CD4-positive, alpha-beta T cell (primary cell): ENCODE measurements around the gene DUSP18. TPM values are rescaled to one million over a fixed set of nuclear protein-coding genes. Genes with fewer than 3 reads are reported as not detected.

Source experiments
- ATAC-seq: fragments of 200-7000 bp; cut with Tn5 transposase; one replicate; pipeline ENCODE4 v1.10.0; 2022; ENCODE audit warnings: mild to moderate bottlenecking; ENCODE audit not compliant: poor library complexity
- CTCF ChIA-PET: fragments of 350-600 bp; sonication (Branson Sonifier 250); formaldehyde crosslinking; loops from one replicate; lab custom pipeline; 2021; ENCODE audit warnings: antibody characterized with exemption, inconsistent platforms; lab: Charles Lee
- POLR2A ChIA-PET: fragments of 350-600 bp; sonication (Branson Sonifier 250); formaldehyde crosslinking; loops from one replicate; lab custom pipeline; 2021; ENCODE audit warnings: antibody characterized with exemption, inconsistent platforms; lab: Charles Lee
- DNase-seq, 14 experiments: peaks; one replicate each; pipeline ENCODE4 v3.0.0-alpha.2; 2013 to 2020; ENCODE audit warnings: mixed read lengths in 2 of 14
- H3K27ac ChIP-seq, 2 donors: one replicate each; pipeline versions ENCODE4 v1.5.1 to v1.7.0; 2013; ENCODE audit warnings: low read length in 2 of 2, low read depth in 1 of 2, mild to moderate bottlenecking in 1 of 2
- H3K27me3 ChIP-seq, 2 experiments: 1 replicate in 1 of 2; 2 replicates in 1 of 2; pipeline versions ENCODE4 v1.6.1 to v1.7.0; 2013; ENCODE audit warnings: low read length in 2 of 2, control low read depth in 1 of 2, mild to moderate bottlenecking in 1 of 2, moderate library complexity in 1 of 2; ENCODE audit not compliant: insufficient read depth in 2 of 2, control insufficient read depth in 1 of 2
- H3K36me3 ChIP-seq: one replicate; pipeline ENCODE4 v1.6.1; 2013; ENCODE audit warnings: low read length, control low read depth; ENCODE audit not compliant: insufficient read depth
- H3K4me1 ChIP-seq: one replicate; pipeline ENCODE4 v1.6.1; 2013; ENCODE audit warnings: low read length, control low read depth; ENCODE audit not compliant: insufficient read depth
- H3K4me3 ChIP-seq: one replicate; pipeline ENCODE4 v1.5.1; 2013; ENCODE audit warnings: mild to moderate bottlenecking, low read length, moderate library complexity
- H3K9me3 ChIP-seq, 2 experiments: 1 replicate in 1 of 2; 2 replicates in 1 of 2; pipeline versions ENCODE4 v1.6.1 to v1.7.0; 2013; ENCODE audit warnings: low read length in 2 of 2, mild to moderate bottlenecking in 2 of 2, control low read depth in 1 of 2, moderate library complexity in 1 of 2; ENCODE audit not compliant: control insufficient read depth in 1 of 2, insufficient read depth in 1 of 2
- H3K27ac Mint-ChIP-seq: one replicate; pipeline ENCODE4 v1.8.0; 2020; ENCODE audit warnings: mixed read lengths
- H3K27me3 Mint-ChIP-seq: one replicate; pipeline ENCODE4 v1.8.0; 2021; ENCODE audit warnings: mixed read lengths
- H3K36me3 Mint-ChIP-seq: one replicate; pipeline ENCODE4 v1.8.0; 2021; ENCODE audit warnings: low read depth, mixed read lengths
- H3K4me1 Mint-ChIP-seq: one replicate; pipeline ENCODE4 v1.8.0; 2021; ENCODE audit warnings: low read depth, mixed read lengths
- H3K4me3 Mint-ChIP-seq: one replicate; pipeline ENCODE4 v1.8.0; 2020; ENCODE audit warnings: mild to moderate bottlenecking, mixed read lengths
- H3K9me3 Mint-ChIP-seq: one replicate; pipeline ENCODE4 v1.8.0; 2020; ENCODE audit warnings: mixed read lengths
- intact Hi-C, 2 experiments: fragments of 100-400 bp; cut with DNase I in 1 of 2; cut with micrococcal nuclease in 1 of 2; formaldehyde crosslinking; loops; one replicate each; pipeline versions ENCODE4 v1.15.1 to v1.9.0; 2023 to 2025; cut with DNase I, micrococcal nuclease
- total RNA-seq, 174 experiments: library from RNA in 2 of 174; stranded (reverse) in 2 of 174; gene quantifications; one replicate each; pipeline ENCODE4 v1.2.3 and lab custom pipeline; 2021 to 2026
- TF ChIP-seq, protein P1 (sequence below): fragments of 200-600 bp; IDR thresholded peaks from one replicate; pipeline ENCODE4 v1.8.0; 2022; ENCODE audit warnings: antibody characterized with exemption, mild to moderate bottlenecking

Gene DUSP18
- total RNA-seq, 2 experiments from 2014 or later = 5.7 to 6.2 TPM

DNA sequence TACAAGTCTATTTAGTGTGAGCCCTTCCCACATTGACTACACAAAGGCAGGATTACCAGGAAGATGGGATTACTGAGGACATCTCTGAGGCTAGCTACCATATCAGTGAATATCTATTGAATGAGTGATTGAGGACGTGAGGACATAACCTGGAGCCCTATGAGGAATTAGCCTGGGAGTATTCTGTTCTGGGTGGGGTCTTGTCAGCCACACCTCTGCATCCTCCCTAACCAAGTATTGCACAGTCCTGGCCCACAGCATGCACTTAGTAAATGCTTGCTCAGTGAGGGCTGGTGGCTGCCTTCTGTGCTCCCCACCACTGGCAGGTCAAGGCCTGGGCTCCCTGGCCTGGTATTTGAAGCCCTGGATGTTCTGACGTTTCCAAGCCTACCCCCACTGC lies 14.8 kb downstream of the DUSP18 start:
- Mint-ChIP-seq H3K4me3 (no peak overlapping the region), H3K9me3 (no peaks in the 10 kb centered on the region), H3K27me3 (no peaks in the 10 kb centered on the region), H3K27ac (no peak overlapping the region), H3K4me1 (peaks cover 7% of the 10 kb centered on the region), H3K36me3 (no peaks in the 10 kb centered on the region)
- ChIA-PET POLR2A (no interaction called here), CTCF (no interaction called here)
- no peak overlapping the region for H3K27ac ChIP-seq
- H3K27me3 ChIP-seq = no peaks in the 10 kb centered on the region
- intact Hi-C loops = no loop called here
- no peaks in the 10 kb centered on the region for H3K36me3 ChIP-seq
- DNase-seq (no peak), ATAC-seq (no peak)
- peaks cover 10% of the 10 kb centered on the region for H3K4me1 ChIP-seq
- no peak overlapping the region for H3K4me3 ChIP-seq
- no peaks in the 10 kb centered on the region for H3K9me3 ChIP-seq
- TF ChIP-seq, protein P1, sequence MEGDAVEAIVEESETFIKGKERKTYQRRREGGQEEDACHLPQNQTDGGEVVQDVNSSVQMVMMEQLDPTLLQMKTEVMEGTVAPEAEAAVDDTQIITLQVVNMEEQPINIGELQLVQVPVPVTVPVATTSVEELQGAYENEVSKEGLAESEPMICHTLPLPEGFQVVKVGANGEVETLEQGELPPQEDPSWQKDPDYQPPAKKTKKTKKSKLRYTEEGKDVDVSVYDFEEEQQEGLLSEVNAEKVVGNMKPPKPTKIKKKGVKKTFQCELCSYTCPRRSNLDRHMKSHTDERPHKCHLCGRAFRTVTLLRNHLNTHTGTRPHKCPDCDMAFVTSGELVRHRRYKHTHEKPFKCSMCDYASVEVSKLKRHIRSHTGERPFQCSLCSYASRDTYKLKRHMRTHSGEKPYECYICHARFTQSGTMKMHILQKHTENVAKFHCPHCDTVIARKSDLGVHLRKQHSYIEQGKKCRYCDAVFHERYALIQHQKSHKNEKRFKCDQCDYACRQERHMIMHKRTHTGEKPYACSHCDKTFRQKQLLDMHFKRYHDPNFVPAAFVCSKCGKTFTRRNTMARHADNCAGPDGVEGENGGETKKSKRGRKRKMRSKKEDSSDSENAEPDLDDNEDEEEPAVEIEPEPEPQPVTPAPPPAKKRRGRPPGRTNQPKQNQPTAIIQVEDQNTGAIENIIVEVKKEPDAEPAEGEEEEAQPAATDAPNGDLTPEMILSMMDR = no peak

DNA sequence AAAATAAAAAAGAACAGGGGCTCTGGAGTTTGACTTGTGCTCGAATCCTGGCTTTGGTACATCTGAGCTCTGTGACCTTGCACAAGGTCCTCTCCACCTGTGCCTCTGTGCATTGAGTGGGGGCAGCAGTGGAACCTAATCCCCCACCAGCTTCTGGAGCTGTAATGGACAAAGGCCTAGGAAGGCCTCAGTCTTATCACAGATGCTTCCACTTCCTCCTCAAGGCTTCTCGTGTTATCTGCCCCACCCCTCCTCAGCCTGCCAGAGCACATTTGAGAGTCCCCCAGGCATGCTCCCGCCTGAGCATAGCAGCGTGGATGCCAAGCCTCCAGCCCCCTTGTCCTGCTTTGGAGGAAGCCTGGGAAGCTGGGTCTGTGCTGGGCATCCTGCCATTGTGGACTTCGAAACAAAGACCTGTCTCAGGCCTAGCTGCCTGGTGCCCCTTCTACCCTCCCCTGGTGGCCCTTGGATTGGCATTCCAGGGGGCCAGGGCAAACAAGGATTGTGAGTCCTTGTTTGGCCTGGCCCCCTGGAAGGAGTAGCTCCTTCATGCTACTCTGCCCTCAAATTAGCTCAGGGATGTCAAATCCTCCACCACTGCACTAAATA lies 17.1 kb downstream of the DUSP18 start:
- Mint-ChIP-seq H3K4me1 (peaks cover 7% of the 10 kb centered on the region), H3K9me3 (no peaks in the 10 kb centered on the region), H3K36me3 (no peaks in the 10 kb centered on the region), H3K27ac (no peak overlapping the region), H3K27me3 (no peaks in the 10 kb centered on the region), H3K4me3 (no peak overlapping the region)
- ChIA-PET CTCF (interaction anchor here (1.3 to 1.8 kb wide), 2 partner anchors 16 to 105 kb away, joined by 3 to 9 read pairs; partner anchors contain the start of gene SLC35E4), POLR2A (no interaction called here)
- Histone ChIP-seq H3K27ac (no peak overlapping the region), H3K27me3 (no peaks in the 10 kb centered on the region), H3K4me3 (no peak overlapping the region), H3K9me3 (no peaks in the 10 kb centered on the region), H3K4me1 (peaks cover 10% of the 10 kb centered on the region), H3K36me3 (no peaks in the 10 kb centered on the region)
- no peak for ATAC-seq
- intact Hi-C loops = no loop called here
- TF ChIP-seq, protein P1 = no peak
- no peak for DNase-seq

DNA sequence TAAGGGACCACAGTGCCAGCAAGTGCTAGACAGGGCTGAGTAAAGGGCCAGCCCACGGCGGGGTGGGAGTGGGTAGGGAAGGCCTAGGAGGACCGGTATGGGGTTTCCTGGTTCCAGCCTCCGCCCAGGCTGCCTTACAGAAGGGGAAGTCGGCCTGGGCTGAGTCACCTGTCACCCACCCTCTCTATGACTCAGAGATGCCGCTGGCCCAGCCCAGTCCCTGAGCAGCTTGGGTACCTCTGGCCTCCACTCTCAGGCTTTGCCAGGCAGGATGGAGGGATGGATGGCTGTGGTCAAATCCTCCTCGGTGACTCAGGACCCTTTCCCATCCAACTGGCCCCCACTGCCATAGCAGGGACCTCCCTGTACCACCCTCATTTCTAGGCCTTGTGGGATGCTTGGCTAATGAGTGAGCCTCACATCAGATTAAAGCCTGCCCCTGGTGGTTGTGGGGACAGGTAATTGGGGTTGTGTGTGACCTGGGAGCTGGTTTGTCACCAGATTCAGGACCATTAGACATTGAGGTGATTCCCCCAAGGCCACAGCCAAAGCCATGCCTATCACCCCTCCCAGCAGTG lies 18.2 kb downstream of the DUSP18 start:
- no peak overlapping the region for H3K27ac Mint-ChIP-seq
- H3K9me3 ChIP-seq = no peaks in the 10 kb centered on the region
- no peaks in the 10 kb centered on the region for H3K36me3 ChIP-seq
- H3K4me3 ChIP-seq = no peak overlapping the region
- DNase-seq (peak in 13 of 14 experiments; percentile 32 to 79 (median 60)), ATAC-seq (peak; percentile 88)
- intact Hi-C loops = no loop called here
- H3K4me1 Mint-ChIP-seq = peaks cover 7% of the 10 kb centered on the region
- H3K27ac ChIP-seq = no peak overlapping the region
- ChIA-PET POLR2A (no interaction called here), CTCF (interaction anchor here (0.7 to 1.8 kb wide), 7 partner anchors 11 to 106 kb away, joined by 3 to 14 read pairs (median 3); partner anchors contain the start of genes DUSP18 and SLC35E4)
- H3K4me3 Mint-ChIP-seq = no peak overlapping the region
- peaks cover 10% of the 10 kb centered on the region for H3K4me1 ChIP-seq
- H3K36me3 Mint-ChIP-seq = no peaks in the 10 kb centered on the region
- TF ChIP-seq, protein P1 = no peak
- H3K27me3 Mint-ChIP-seq = no peaks in the 10 kb centered on the region
- H3K27me3 ChIP-seq = no peaks in the 10 kb centered on the region
- H3K9me3 Mint-ChIP-seq = no peaks in the 10 kb centered on the region
